Activated gamma-delta T cell treated with Interleukin-2 at 50 U/mL for 16 hours (primary cell): ENCODE data around the gene KCNK7.

ENCODE experiments used
- DNase-seq: peaks from one replicate; pipeline ENCODE4 v3.0.0-alpha.2; 2020

KCNK7 gene

GRCh38 chr11:65610404-65610803 is 14.8 kb upstream of the KCNK7 start:
- no peak for DNase-seq

GRCh38 chr11:65609665-65610064 is 14.1 kb upstream of the KCNK7 start:
- no peak for DNase-seq

- DNase-seq: no peak
Observed at GRCh38 chr11:65609229-65609628, 13.6 kb upstream of the KCNK7 start.

- DNase-seq: no peak
Observed at GRCh38 chr11:65607614-65608426, 12.2 kb upstream of the KCNK7 start.

GRCh38 chr11:65606876-65607613 is 11.4 kb upstream of the KCNK7 start:
- no peak for DNase-seq

GRCh38 chr11:65604258-65604657 is 8.7 kb upstream of the KCNK7 start:
- no peak for DNase-seq

GRCh38 chr11:65599955-65600246 is 4.3 kb upstream of the KCNK7 start:
- no peak for DNase-seq

- no peak for DNase-seq
Observed at GRCh38 chr11:65599216-65599954, 3.8 kb upstream of the KCNK7 start.

- DNase-seq: no peak
Observed at GRCh38 chr11:65598258-65598699, 2.7 kb upstream of the KCNK7 start.

GRCh38 chr11:65596520-65596919 is 920 bp upstream of the KCNK7 start:
- DNase-seq: no peak

- DNase-seq: no peak
Observed at GRCh38 chr11:65595131-65595530, 469 bp downstream of the KCNK7 start.

- DNase-seq: peak; percentile 57
Observed at GRCh38 chr11:65593518-65594414, 1.8 kb downstream of the KCNK7 start.

GRCh38 chr11:65592858-65593517 is 2.6 kb downstream of the KCNK7 start:
- DNase-seq: no peak

- DNase-seq: no peak
Observed at GRCh38 chr11:65591939-65592857, 3.4 kb downstream of the KCNK7 start.

GRCh38 chr11:65590240-65590738 is 5.3 kb downstream of the KCNK7 start:
- no peak for DNase-seq

GRCh38 chr11:65589444-65590239 is 6.0 kb downstream of the KCNK7 start:
- DNase-seq: no peak

GRCh38 chr11:65588199-65589054 is 7.2 kb downstream of the KCNK7 start:
- peak; percentile 69 for DNase-seq

- no peak for DNase-seq
Observed at GRCh38 chr11:65586676-65587075, 8.9 kb downstream of the KCNK7 start.

- DNase-seq: no peak
Observed at GRCh38 chr11:65586247-65586630, 9.4 kb downstream of the KCNK7 start.
